ENCODE data around the gene CHAC2. TPM values are rescaled to one million over a fixed set of nuclear protein-coding genes. Genes with fewer than 3 reads are reported as not detected.

CHAC2 gene
- total and polyA plus RNA-seq, 9 of the 15 experiments (the other 6 are each of a cell fraction or from before 2014, with no cell fraction given): 9.8 to 35.6 (median 18.2) TPM

DNA sequence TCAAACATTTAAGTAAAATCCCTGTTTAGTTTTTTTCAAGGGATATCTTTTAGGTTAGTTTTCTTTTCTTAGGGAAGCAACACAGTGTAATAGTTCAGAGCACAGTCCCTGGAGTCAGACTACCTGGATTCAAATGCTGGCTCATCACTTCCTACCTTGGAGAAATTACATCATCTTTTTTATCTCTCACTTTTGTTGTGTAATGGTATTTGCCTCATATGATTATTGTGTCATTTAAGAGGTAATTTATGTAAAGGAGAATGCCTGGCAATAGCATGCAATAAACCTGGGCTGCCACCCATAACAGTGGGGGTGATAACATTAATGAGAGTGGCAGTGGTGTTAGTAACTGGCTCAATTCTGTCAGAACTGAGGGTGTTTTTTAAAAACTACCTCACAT lies 45.5 kb downstream of the CHAC2 start (continued):
- TF ChIP-seq HNRNPK (IDR thresholded peaks at IDR 0.05; ENCODE audit: low read depth, low read length, poor library complexity, severe bottlenecking): no peak
- no peak for TF ChIP-seq SMARCA5 (IDR thresholded peaks at IDR 0.05)
- TF ChIP-seq ZNF174 (CRISPR knock-in tag; IDR thresholded peaks at IDR 0.05): no peak
- TF ChIP-seq NCOA6 (IDR thresholded peaks at IDR 0.05): no peak
- TF ChIP-seq, protein P1, sequence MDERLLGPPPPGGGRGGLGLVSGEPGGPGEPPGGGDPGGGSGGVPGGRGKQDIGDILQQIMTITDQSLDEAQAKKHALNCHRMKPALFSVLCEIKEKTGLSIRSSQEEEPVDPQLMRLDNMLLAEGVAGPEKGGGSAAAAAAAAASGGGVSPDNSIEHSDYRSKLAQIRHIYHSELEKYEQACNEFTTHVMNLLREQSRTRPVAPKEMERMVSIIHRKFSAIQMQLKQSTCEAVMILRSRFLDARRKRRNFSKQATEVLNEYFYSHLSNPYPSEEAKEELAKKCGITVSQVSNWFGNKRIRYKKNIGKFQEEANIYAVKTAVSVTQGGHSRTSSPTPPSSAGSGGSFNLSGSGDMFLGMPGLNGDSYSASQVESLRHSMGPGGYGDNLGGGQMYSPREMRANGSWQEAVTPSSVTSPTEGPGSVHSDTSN (CRISPR knock-in tag; IDR thresholded peaks at IDR 0.05; ENCODE audit: low read depth): no peak
- TF ChIP-seq, protein P1 (tag; conservative IDR thresholded peaks at IDR 0.05; ENCODE audit: low read depth): no peak
- TF ChIP-seq DDX20 (tag; IDR thresholded peaks at IDR 0.05; ENCODE audit: low read depth): no peak
- TF ChIP-seq CEBPG (CRISPR knock-in tag; IDR thresholded peaks at IDR 0.05): no peak
- TF ChIP-seq CEBPG (tag; conservative IDR thresholded peaks at IDR 0.05 in 1 of 2, IDR thresholded peaks at IDR 0.05 in 1 of 2): peak; percentile 58 to 79
- TF ChIP-seq, protein P2, sequence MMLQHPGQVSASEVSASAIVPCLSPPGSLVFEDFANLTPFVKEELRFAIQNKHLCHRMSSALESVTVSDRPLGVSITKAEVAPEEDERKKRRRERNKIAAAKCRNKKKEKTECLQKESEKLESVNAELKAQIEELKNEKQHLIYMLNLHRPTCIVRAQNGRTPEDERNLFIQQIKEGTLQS (IDR thresholded peaks at IDR 0.05): peak; percentile 54; the same call in 1 of the 2 replicates
- TF ChIP-seq, protein P2 (CRISPR knock-in tag; conservative IDR thresholded peaks at IDR 0.05): no peak
- TF ChIP-seq ARID1B (IDR thresholded peaks at IDR 0.05): no peak
- TF ChIP-seq TGIF2 (CRISPR knock-in tag; IDR thresholded peaks at IDR 0.05): no peak
- no peak for TF ChIP-seq RBM14 (IDR thresholded peaks at IDR 0.05; ENCODE audit: borderline replicate concordance, insufficient read depth, low read depth, low read length)
- no peak for TF ChIP-seq SNIP1 (IDR thresholded peaks at IDR 0.05; ENCODE audit: low read depth)
- TF ChIP-seq CEBPB (tag; IDR thresholded peaks at IDR 0.05): peak; percentile 37
- no peak for TF ChIP-seq MAFF (IDR thresholded peaks at IDR 0.05; ENCODE audit: low read length)
- TF ChIP-seq ZNF140 (CRISPR knock-in tag; IDR thresholded peaks at IDR 0.05): no peak
- no peak for TF ChIP-seq NR2C2 (CRISPR knock-in tag; IDR thresholded peaks at IDR 0.05)
- no peak for TF ChIP-seq NR2C2 (tag; IDR thresholded peaks at IDR 0.05)
- no peak for TF ChIP-seq ZKSCAN3 (CRISPR knock-in tag; IDR thresholded peaks at IDR 0.05)

Measured in K562 (cell line).